Left ventricle myocardium inferior (tissue), 1 donor: ENCODE results near the gene UST. TPM values are rescaled to one million over a fixed set of nuclear protein-coding genes. Genes with fewer than 3 reads are reported as not detected.
"Not testable (repeated sequence)": the region's sequence is repeated elsewhere in the genome, so short reads cannot be mapped to it uniquely, and the experiment has no call there.

Source experiments
- DNase-seq: peaks from one replicate; pipeline ENCODE4 v3.0.0-alpha.2; 2020
- H3K27ac ChIP-seq: fragments of 200-600 bp; replicated peaks from 2 replicates; pipeline ENCODE4 v1.8.0; 2021
- H3K27me3 ChIP-seq: fragments of 200-600 bp; 2 replicates; pipeline ENCODE4 v1.8.0; 2021; ENCODE audit warnings: low read depth
- H3K36me3 ChIP-seq: fragments of 200-600 bp; 2 replicates; pipeline ENCODE4 v1.8.0; 2021
- H3K4me1 ChIP-seq: fragments of 200-600 bp; 2 replicates; pipeline ENCODE4 v1.8.0; 2021
- H3K4me3 ChIP-seq: fragments of 200-600 bp; 2 replicates; pipeline ENCODE4 v1.8.0; 2021; ENCODE audit warnings: mild to moderate bottlenecking, moderate library complexity
- H3K9me3 ChIP-seq: fragments of 200-600 bp; replicated peaks from 2 replicates; pipeline ENCODE4 v1.8.0; 2021
- intact Hi-C: fragments of 100-400 bp; cut with micrococcal nuclease; formaldehyde crosslinking; loops from one replicate; pipeline ENCODE4 v1.11.0; 2022
- total RNA-seq: library from RNA; stranded (reverse); fragmentation: NEBNext Ultra II Directional; extraction: Animal tissue kit (Norgen Biotek cat#: 25700); gene quantifications from one replicate; pipeline ENCODE4 v1.2.1, GENCODE V29; 2021
- TF ChIP-seq, protein P1 (sequence below): fragments of 200-600 bp; IDR thresholded peaks from 2 replicates; pipeline ENCODE4 v1.8.0; 2021; ENCODE audit warnings: antibody characterized with exemption, mild to moderate bottlenecking, borderline replicate concordance
- donor health status: DM: no; HTN: yes; CAD: no; lungs with severe emphysema.

Gene UST
- total RNA-seq, 1 donor from 2014 or later = 3.3 TPM

DNA sequence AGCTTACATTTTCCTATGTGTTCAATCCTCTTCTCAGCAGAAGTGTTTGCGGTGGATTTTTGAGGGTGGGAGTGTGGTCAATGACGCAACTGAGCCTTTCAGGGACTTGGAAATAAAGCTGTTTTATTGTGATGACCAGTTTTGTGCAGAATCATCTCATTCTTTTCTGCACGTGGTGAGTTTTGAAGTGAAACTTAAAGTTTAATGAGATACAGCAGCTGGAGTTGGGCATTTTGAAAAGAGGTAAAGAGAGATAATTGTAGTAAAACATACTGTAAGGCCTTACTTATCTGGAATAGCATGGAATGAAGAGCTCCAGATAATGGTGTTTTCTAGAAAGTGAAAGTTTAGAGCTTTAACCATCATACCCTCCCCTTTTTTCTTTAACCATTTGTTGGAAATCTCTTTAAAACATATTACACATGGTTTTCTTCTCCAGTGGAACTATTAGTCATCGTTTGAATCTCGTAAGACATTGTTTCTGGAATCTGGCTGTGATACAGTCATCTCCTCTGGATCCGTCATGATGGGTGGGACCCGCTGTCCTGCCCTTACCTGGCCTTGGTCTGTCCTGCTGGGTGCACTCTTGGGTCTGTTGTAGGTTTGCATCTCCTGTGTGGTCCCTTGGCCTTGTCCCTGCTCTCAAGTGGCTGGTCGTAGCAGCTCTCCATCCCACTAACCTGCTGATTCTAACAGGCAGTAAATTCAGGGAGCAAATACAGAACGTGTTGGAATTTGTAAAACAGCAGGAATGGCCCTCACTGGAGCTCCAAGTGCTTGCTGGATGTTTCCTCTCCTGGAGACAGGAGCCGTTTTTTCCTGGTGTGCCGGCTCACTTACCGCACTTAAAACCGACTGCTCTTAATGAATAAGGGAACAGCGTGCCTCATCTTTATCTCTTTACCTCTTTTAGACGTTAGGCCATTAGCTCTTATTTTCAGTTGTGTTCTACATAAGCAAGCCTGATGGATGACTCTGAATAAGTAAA, 29.8 kb downstream of the UST start:
- intact Hi-C loops = no loop called here
- peaks cover 7% of the 10 kb centered on the region for H3K4me1 ChIP-seq
- DNase-seq = no peak
- H3K27ac ChIP-seq = no peak overlapping the region
- TF ChIP-seq, protein P1, sequence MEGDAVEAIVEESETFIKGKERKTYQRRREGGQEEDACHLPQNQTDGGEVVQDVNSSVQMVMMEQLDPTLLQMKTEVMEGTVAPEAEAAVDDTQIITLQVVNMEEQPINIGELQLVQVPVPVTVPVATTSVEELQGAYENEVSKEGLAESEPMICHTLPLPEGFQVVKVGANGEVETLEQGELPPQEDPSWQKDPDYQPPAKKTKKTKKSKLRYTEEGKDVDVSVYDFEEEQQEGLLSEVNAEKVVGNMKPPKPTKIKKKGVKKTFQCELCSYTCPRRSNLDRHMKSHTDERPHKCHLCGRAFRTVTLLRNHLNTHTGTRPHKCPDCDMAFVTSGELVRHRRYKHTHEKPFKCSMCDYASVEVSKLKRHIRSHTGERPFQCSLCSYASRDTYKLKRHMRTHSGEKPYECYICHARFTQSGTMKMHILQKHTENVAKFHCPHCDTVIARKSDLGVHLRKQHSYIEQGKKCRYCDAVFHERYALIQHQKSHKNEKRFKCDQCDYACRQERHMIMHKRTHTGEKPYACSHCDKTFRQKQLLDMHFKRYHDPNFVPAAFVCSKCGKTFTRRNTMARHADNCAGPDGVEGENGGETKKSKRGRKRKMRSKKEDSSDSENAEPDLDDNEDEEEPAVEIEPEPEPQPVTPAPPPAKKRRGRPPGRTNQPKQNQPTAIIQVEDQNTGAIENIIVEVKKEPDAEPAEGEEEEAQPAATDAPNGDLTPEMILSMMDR = no peak
- no peak overlapping the region for H3K4me3 ChIP-seq
- no peaks in the 10 kb centered on the region for H3K9me3 ChIP-seq
- no peaks in the 10 kb centered on the region for H3K27me3 ChIP-seq
- no peaks in the 10 kb centered on the region for H3K36me3 ChIP-seq

DNA sequence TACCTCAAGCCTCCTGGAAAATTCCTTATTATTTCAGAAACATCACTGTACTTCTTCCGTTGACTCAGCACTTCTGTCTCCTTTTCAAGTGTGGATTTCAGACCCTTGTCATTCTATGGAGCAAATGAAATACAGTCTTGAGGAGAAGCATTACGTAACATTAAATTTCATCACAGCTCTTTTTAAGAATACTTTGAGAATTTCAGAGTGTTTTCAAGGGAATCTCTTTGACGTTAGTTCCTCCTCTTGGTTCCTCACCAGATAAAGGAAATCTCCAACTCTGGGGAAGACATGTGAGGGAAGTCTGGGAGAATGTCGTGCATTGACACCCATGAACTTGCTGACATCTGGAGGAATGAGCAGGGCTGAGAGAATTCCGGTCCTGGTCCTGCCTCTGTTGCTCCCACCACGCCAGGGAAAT, 32.3 kb downstream of the UST start:
- H3K27me3 ChIP-seq = no peaks in the 10 kb centered on the region
- H3K4me3 ChIP-seq = no peak overlapping the region
- peaks cover 10% of the 10 kb centered on the region for H3K4me1 ChIP-seq
- no peaks in the 10 kb centered on the region for H3K9me3 ChIP-seq
- no peaks in the 10 kb centered on the region for H3K36me3 ChIP-seq
- intact Hi-C loops = no loop called here
- TF ChIP-seq, protein P1 = no peak
- H3K27ac ChIP-seq = no peak overlapping the region
- no peak for DNase-seq

DNA sequence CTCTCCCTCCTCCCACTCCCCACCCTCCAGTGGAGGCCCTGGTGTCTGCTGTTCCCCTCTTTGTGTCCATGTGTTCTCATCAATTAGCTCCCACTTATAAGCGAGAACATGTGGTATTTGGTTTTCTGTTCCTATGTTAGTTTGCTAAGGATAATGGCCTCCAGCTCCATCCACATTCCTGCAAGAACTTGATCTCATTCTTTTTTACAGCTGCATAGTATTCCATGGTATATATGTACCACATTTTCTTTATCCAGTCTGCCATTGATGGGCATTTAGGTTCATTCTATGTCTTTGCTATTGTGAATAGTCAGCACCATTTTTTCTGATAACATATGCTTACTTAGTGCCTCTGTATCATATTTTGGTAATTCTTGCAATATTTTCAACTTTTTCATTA, 33.6 kb downstream of the UST start:
- DNase-seq, H3K36me3 ChIP-seq, intact Hi-C loops: not testable (repeated sequence)

DNA sequence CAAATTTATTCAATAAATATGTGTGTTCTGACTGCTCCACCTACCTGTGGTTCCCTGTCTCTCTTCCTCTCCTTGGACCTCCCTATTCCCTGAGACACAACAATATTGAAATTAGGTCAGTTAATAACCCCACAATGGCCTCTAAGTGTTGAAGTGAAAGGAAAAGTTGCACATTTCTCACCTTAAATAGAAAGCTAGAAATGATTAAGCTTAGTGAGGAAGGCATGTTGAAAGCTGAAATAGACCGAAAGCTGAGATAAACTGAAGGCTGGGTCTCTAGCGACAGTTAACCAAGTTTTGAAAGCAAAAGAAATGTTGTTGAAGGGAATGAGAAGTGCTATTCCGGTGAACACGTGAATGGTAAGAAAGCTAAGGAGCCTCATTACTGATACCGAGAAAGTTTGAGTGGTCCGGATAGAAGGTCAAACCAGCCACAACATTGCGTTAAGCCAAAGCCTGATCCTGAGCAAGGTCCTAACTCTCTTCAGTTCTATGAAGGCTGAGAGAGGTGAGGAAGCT, 34.1 kb downstream of the UST start:
- no peak for DNase-seq
- H3K4me1 ChIP-seq = peaks cover 10% of the 10 kb centered on the region
- TF ChIP-seq, protein P1 = no peak
- no peaks in the 10 kb centered on the region for H3K9me3 ChIP-seq
- no peak overlapping the region for H3K4me3 ChIP-seq
- H3K27me3 ChIP-seq = no peaks in the 10 kb centered on the region
- H3K36me3 ChIP-seq = no peaks in the 10 kb centered on the region
- intact Hi-C loops = no loop called here
- H3K27ac ChIP-seq = no peak overlapping the region

More for the DNA sequence above, 33.6 kb downstream of the UST start:
- not testable (repeated sequence) for H3K27ac ChIP-seq, H3K9me3 ChIP-seq, H3K4me3 ChIP-seq, H3K27me3 ChIP-seq
- H3K4me1 ChIP-seq = peaks cover 10% of the 10 kb centered on the region

DNA sequence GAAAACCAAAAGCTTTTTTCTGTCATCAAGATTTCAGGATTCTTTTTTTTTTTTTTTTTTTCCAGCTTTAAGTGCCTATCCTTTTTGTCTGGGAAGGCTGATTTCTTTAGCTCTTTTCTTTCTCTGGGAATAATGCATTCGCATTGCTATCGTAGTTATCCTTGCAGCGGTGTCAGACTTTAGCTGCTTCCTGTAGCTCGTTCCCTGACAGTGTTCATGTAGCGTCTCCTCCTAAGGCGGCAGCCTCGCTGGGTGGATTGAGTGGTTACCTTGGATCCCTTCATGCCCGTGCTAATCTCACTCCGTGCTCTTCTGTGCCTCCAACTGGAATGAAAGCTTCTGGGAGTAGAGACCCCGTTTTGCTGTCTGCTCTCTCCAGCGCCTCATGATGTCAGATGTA, 43.1 kb downstream of the UST start:
- intact Hi-C loops = no loop called here
- no peak overlapping the region for H3K4me3 ChIP-seq
- no peaks in the 10 kb centered on the region for H3K4me1 ChIP-seq
- H3K9me3 ChIP-seq = peaks cover 14% of the 10 kb centered on the region
- H3K27me3 ChIP-seq = no peaks in the 10 kb centered on the region
- H3K36me3 ChIP-seq = no peaks in the 10 kb centered on the region
- H3K27ac ChIP-seq = no peak overlapping the region
- TF ChIP-seq, protein P1 = no peak
- DNase-seq = no peak

DNA sequence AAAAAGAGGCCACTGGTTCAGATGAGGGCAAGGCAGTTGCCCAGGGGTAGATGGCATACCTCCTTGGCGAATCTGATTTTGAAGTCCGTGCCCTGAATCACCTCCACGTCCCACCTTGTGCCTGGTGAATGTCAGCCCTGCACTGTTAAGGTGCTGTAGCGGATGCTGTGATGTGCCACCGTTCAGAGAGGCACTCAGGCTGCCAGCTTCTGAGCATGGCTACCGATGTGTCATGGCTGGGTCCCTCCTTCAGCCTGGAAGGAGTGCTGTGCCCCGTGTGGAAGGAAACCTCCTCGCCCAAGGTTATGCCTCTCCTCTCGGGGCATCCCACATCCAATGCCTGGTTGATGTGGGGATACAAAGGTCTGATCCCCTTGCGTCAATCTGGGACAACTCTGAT, 43.6 kb downstream of the UST start:
- Histone ChIP-seq H3K4me3 (no peak overlapping the region), H3K27me3 (no peaks in the 10 kb centered on the region), H3K27ac (no peak overlapping the region), H3K36me3 (no peaks in the 10 kb centered on the region), H3K4me1 (no peaks in the 10 kb centered on the region), H3K9me3 (peaks cover 14% of the 10 kb centered on the region)
- TF ChIP-seq, protein P1 = no peak
- intact Hi-C loops = no loop called here
- no peak for DNase-seq
